ENCODE measurements around the gene SLC9A2.

DNA sequence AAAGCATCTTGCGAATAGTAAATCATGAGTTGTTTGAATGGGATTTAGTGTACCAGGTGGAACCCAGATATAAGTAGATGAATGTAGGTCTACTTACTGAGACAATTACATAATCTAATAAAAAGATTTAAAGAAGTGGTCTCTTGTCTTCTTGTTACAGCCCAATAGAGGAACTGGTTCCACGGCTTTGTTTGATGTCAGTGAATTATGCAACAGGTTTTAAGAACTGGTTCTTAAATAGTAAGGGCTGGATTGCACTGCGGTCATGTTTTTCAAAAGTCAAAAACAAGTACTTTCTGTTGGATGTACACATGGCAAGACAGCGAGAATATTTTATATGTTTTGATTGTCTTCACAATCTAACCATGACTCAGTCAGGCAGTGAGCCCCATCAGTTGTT is 15.4 kb upstream of the SLC9A2 start:
- TF ChIP-seq, protein P1, sequence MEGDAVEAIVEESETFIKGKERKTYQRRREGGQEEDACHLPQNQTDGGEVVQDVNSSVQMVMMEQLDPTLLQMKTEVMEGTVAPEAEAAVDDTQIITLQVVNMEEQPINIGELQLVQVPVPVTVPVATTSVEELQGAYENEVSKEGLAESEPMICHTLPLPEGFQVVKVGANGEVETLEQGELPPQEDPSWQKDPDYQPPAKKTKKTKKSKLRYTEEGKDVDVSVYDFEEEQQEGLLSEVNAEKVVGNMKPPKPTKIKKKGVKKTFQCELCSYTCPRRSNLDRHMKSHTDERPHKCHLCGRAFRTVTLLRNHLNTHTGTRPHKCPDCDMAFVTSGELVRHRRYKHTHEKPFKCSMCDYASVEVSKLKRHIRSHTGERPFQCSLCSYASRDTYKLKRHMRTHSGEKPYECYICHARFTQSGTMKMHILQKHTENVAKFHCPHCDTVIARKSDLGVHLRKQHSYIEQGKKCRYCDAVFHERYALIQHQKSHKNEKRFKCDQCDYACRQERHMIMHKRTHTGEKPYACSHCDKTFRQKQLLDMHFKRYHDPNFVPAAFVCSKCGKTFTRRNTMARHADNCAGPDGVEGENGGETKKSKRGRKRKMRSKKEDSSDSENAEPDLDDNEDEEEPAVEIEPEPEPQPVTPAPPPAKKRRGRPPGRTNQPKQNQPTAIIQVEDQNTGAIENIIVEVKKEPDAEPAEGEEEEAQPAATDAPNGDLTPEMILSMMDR (IDR thresholded peaks at IDR 0.05): no peak
- TF ChIP-seq POLR2A (IDR thresholded peaks at IDR 0.05): no peak
